HPDE6-E6E7 (cell line): ENCODE measurements around the gene TTC28.
A peak's percentile ranks its signal among the peaks of the same experiment; 100 is the strongest.

Experiments used
- DNase-seq: peaks from one replicate; pipeline ENCODE4 v3.0.0; 2011; ENCODE audit warnings: missing footprints; ENCODE audit errors: extremely low spot score

The TTC28 gene

DNA sequence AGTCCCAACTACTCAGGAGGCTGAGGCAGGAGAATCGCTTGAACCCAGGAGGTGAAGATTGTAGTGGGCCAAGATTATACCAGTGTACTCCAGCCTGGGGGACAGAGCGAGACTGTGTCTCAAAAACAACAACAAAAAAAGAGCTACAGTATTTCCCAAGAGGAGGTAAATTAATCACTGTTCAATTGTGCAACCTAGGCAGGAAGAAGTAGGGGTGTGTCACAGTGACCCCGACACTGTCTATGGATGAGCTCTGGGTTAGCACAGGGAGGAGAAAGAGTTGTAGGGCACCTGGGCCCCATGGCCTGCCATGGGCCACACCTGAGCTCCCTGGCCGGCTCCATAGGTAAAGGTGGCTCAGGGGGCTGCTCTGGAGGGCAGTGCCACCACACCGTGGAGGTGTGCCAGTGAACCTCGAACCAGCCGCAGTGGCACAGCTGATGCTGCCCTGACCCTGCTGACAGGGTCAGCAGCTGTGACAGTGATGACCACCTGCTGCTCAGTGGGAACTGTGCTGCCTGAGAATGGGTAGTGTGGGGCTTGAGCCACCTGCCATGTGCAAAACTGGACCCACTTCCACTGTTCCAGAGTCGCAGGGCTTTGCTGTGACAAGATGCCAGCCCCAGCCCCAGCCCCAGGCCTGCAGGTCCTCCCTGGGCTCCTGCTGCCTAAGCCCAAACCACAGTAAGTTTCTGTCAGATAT is 676.6 kb downstream of the TTC28 start:
- DNase-seq, result peak; percentile 40

- no peak for DNase-seq
Measured at GRCh38 chr22:28002181-28002700, 677.4 kb downstream of the TTC28 start.

DNA sequence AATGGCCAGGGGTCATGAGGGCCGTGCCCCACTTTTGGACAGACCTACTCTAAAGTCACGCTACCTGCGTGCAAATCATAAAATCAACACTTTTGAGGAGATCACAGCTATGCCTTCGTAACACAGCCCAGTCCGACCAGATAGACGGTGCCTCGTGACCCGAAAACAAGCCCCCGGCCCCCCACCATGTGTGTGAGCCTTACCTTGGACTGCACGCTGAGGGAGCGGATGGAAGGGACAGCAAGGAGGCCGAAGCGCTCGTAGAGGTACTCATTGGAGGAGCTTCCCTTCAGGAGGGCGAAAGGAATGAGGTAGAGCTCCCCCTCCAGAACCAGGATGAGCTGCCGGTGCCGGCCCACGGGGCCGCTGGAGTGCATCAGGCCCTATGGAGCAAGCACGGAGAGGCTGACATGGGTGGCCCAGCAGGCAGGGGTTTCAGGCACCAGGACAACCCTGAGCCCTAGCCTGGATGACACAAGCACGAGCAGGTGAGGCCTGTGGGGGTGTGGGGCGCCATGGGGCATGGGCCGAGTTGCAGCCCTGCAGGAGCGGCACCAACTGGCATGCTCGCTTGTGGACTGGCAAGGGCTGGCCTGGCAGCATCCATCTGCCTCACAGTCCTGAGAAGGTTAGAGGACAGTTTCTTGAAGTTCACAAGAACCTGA is 678.3 kb downstream of the TTC28 start:
- no peak for DNase-seq

GRCh38 chr22:28000361-28000760 is 679.3 kb downstream of the TTC28 start:
- no peak for DNase-seq

DNA sequence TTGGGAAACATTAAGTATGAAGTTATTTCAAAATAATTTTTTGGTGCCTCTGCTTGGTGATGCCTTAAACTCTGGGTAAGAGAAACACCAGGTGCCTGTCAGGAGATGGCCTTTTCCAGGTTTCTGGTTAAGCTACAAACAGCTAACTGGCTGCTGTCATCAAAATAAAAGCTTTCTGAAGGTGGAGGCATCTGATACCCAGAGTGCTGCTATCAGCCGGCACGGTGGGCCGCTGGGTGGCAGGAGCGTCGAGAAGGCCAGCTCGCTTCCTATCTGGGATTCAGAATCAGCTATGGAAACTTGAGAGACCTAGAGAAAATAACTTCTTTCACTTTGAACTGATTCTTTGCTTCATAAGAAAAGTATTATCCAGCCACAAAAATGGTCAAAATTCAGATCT is 679.8 kb downstream of the TTC28 start:
- no peak for DNase-seq

- DNase-seq, result no peak
Measured at GRCh38 chr22:27998511-27999410, 680.9 kb downstream of the TTC28 start.

DNA sequence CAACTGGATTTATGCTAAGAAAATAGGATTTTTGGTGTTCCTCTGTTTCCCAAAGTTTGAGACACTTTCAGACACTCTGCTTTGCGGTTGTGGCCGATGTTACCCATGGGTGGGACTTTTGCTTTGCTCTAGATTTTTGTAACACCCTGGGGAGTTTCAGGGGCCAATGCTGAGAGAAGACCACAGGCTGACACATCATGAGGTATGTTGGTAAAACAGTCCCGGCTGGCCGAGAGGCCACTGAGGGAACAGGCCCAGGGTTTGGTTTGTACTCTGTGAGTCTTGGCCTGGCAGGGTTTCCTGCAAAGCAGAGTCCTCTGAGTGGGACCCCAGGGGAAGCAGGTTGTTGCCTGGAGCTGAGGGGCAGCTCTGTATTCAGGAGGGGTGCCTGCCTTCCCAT is 682.1 kb downstream of the TTC28 start:
- DNase-seq, result no peak

DNA sequence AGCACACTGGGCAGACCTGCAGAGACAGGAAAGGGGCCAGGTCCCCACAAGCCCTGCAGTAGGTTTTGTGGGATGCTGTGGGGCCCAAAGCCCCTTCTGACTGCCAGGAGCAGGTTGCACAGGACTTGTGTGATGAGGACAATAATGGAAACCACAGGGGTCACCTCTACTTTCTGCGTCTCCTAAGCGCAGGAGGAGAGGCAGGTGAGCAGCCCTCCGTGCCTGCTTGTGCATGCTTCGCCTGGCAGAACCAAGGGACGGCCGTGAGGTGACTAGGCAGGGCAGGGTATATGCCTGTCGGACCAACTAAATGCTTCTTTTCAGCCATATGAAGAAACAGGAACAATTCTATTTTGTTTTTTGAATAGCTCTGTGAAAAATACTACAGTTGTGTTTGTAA is 682.7 kb downstream of the TTC28 start:
- DNase-seq, result no peak

- DNase-seq, result no peak
Measured at GRCh38 chr22:27996529-27996925, 683.1 kb downstream of the TTC28 start.

GRCh38 chr22:27995801-27996528 is 683.7 kb downstream of the TTC28 start:
- DNase-seq, result no peak

DNA sequence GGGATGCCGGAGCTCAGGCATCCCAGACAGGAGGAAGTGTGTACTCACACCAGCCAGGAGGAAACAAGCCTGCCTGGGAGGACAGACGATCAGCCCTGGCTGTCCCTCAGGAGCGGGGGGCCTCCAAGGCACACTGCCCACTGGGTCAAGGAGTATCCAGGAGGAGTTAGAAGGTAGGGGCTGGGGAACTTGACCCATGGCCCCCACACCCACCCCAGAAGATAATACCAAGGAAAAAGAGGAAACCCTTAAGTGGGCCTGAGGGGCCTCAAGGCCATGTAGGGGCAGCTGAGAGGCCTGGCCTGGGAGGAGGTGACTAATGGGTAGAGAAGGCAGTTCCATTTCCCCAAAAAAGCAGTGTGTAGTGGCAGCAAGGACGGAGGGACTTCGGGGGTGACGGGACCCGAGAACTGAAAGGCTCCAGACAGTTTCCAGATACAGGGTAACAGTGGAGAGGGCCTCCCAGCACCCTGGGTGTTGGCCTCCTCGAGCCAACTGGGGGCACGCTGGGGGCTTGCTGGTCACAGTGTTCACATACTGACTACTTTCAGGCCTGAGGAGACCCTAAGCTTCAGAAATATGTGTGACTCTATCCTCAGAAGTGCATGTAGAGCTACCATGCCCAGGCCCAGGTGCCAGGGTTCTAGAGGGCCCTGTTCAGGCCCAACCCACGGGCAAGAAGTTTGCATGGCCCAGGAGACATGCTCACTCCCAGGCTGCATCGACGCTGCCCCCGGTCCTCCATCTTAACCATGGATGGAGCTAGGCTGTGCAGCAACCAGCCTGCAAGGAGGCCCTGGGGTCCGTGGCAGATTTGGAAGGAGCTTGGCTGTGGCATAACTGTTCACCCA is 684.9 kb downstream of the TTC28 start:
- no peak for DNase-seq

DNA sequence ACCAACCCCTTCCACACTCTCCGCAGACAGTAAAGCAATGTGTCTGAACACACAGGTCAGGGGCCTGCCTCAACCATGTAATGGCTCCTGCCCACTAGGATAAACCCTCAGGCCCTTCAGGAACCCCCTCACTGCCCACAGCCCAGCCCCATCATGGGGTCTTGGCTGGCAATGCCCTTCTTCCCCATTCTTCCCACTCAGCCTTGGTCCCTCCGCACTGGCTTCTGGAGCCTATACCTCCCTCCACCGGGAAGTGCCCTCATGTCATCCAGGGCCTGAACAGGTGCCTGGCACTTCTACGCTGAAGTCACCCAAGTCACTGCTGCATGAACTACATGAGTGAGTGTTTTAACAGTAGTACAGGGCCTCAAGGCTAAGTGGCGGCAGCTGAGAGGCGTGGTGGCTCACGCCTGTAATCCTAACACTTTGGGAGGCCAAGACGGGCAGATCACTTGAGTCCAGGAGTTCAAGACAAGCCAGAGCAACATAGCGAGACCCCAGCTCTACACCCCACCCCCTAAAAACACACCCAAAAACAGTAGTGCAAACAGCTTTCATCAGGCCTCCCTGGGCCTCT is 685.8 kb downstream of the TTC28 start:
- no peak for DNase-seq

GRCh38 chr22:27993201-27993635 is 686.4 kb downstream of the TTC28 start:
- DNase-seq, result no peak

DNA sequence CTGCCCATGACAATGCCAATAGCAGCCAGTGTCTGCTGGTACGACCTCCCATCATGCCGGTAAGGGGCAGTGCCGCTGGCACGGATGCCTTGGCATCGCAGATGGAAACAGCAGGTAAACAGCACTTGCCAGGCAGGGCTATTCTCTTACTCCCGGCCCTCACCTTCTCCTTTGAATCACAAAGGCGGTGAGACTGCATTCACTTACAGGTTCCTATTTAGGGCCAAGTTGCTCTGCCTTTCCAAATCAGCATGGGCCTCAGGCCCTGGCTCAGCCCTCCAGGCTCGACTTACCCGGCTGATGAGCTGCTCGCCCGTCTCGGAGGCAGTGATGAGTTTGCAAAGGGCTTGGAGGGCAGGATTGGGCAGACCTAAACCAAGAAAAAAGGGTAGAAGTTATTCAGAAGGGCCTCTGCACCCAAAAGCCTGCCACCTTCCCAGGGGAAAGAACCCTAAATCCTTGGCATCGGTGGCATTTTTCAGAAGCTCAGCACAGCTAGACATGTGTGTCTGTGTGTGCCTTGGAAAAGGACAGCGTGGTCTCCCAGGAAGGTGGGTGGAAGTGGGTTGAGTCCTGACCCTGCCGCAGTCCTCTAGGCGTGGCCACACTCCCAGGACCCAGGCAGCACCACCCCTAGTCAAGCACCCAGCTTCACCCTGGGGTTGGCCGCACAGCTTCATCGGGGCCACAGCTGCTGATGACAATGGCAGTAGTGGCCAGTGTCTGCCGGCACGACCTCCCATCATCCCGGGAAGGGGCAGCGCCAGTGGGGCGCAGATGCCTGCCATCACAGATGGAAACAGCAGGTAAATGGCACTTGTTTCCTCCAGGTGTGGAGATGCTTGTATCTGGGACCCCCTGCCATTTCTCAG is 687.1 kb downstream of the TTC28 start:
- no peak for DNase-seq

DNA sequence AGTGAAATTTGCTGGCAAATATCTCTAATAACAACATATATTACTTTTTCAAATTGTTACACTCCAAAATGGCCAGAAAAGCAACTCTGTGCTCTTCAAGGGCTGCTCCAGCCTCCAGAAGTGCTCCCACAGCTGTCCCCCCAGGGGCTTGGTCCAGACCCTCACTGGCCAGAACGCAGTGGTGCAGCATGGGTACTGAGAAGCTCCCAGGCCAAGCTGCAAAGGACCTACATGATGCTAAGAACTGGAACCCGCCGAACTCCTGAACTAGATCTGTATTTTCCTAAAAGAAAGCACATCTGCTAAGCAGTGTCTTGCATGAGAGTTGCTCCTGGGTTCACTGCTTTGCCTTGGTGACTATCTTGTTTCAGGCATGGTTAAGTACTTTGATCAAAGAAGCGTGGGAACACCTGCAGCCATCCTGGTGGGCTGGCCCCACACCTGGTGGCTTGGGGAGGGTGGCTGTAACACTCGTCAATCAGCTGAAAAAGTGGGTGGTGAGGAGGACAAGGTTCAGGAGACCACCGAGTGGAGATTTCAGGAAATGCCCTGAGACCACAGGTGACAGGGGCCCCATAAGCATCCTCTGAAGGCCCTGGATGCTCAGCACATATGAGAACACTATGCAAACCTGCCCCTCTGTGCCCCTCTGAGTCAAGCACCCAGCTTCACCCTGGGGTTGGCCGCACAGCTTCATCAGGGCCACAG is 687.9 kb downstream of the TTC28 start:
- DNase-seq, result no peak

- DNase-seq, result no peak
Measured at GRCh38 chr22:27990879-27991278, 688.8 kb downstream of the TTC28 start.

DNA sequence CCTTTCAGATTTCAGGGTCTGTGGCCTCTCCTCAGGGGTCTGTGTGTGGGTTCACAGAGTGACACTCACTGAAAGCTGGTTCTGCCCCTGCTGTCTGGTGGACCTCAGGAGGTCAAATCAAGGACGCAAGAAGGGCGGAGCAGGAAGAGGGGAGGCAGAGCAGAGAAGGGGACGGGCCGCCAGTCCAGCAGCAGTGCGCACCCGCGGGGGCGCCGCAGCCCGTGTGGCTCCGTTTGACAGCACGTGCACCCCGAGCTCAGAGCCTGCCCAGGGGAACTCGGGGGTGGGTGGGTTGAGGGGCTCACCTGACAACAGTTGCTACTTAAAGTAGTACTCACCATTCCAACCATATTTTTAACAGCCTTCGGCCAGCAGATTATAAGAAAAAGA is 689.2 kb downstream of the TTC28 start:
- DNase-seq, result no peak

- DNase-seq, result no peak
Measured at GRCh38 chr22:27989758-27990450, 689.7 kb downstream of the TTC28 start.
